GM12878 (cell line): ENCODE data around the gene ABI1. TPM values are rescaled to one million over a fixed set of nuclear protein-coding genes. Genes with fewer than 3 reads are reported as not detected.

Experiments
- BACH1 ChIP-seq: fragments of 450-650 bp; IDR thresholded peaks from 2 replicates; pipeline ENCODE4 v1.6.1; 2017; ENCODE audit warnings: mild to moderate bottlenecking, borderline replicate concordance
- CBX3 ChIP-seq: fragments of 200-600 bp; sonication (generic); IDR thresholded peaks from 2 replicates; pipeline ENCODE4 v1.6.1; 2016; ENCODE audit warnings: low read depth, borderline replicate concordance
- CTCF ChIP-seq, 3 experiments: IDR thresholded peaks in 2 of 3; conservative IDR thresholded peaks in 1 of 3; 2 replicates each; pipeline ENCODE4 v1.5.1; 2011; ENCODE audit warnings: low read depth in 3 of 3, low read length in 3 of 3, mild to moderate bottlenecking in 3 of 3, control low read depth in 2 of 3, moderate library complexity in 2 of 3, inconsistent platforms in 1 of 3, mixed read lengths in 1 of 3; ENCODE audit not compliant: control insufficient read depth in 2 of 3, insufficient read depth in 1 of 3; ENCODE audit errors: extremely low read depth in 1 of 3
- DPF2 ChIP-seq: fragments of 450-650 bp; IDR thresholded peaks from 2 replicates; pipeline ENCODE4 v1.6.1; 2017; ENCODE audit warnings: mild to moderate bottlenecking
- FOXM1 ChIP-seq: IDR thresholded peaks from 2 replicates; pipeline ENCODE4 v1.6.1; 2012; ENCODE audit warnings: low read depth, mild to moderate bottlenecking, inconsistent platforms, low read length, moderate library complexity
- HCFC1 ChIP-seq: fragments of 150-350 bp; IDR thresholded peaks from 2 replicates; pipeline ENCODE4 v1.6.1; 2014; ENCODE audit warnings: low read length
- MAX ChIP-seq: IDR thresholded peaks from 2 replicates; pipeline ENCODE4 v1.6.1; 2012; ENCODE audit warnings: low read depth, low read length, improper control_type of control experiment
- MLLT1 ChIP-seq: fragments of 450-650 bp; IDR thresholded peaks from 2 replicates; pipeline ENCODE4 v1.6.1; 2016; ENCODE audit warnings: mild to moderate bottlenecking
- NBN ChIP-seq: fragments of 450-650 bp; IDR thresholded peaks from 2 replicates; pipeline ENCODE4 v1.6.1; 2016
- NR2C1 ChIP-seq: fragments of 450-650 bp; IDR thresholded peaks from 2 replicates; pipeline ENCODE4 v1.6.1; 2017; ENCODE audit warnings: antibody characterized with exemption, mild to moderate bottlenecking, moderate library complexity
- POU2F2 ChIP-seq: IDR thresholded peaks from 3 replicates; pipeline ENCODE4 v1.6.1; 2011; ENCODE audit warnings: low read depth, mild to moderate bottlenecking, low read length, borderline replicate concordance
- RAD21 ChIP-seq: IDR thresholded peaks from 2 replicates; pipeline ENCODE4 v1.6.1; 2011; ENCODE audit warnings: mild to moderate bottlenecking, low read depth, low read length, moderate library complexity; ENCODE audit not compliant: insufficient read depth
- RAD51 ChIP-seq: fragments of 450-650 bp; IDR thresholded peaks from 2 replicates; pipeline ENCODE4 v1.6.1; 2016; ENCODE audit warnings: moderate library complexity, mild to moderate bottlenecking, inconsistent platforms
- RCOR1 ChIP-seq: conservative IDR thresholded peaks from 2 replicates; pipeline ENCODE4 v1.6.1; 2012; ENCODE audit warnings: low read depth, low read length, improper control_type of control experiment
- RUNX3 ChIP-seq: IDR thresholded peaks from 2 replicates; pipeline ENCODE4 v1.6.1; 2012; ENCODE audit warnings: low read length, inconsistent platforms
- SMAD5 ChIP-seq: IDR thresholded peaks from 2 replicates; pipeline ENCODE4 v1.6.1; 2016; ENCODE audit warnings: antibody characterized with exemption, low read depth
- SP1 ChIP-seq: IDR thresholded peaks from one replicate; pipeline ENCODE4 v1.6.1; 2011; ENCODE audit warnings: low read depth, low read length
- SREBF1 ChIP-seq: IDR thresholded peaks from 2 replicates; pipeline ENCODE4 v1.6.1; 2012; ENCODE audit warnings: mild to moderate bottlenecking, low read length
- TARDBP ChIP-seq: IDR thresholded peaks from 2 replicates; pipeline ENCODE4 v1.6.1; 2016; ENCODE audit warnings: borderline replicate concordance
- TBL1XR1 ChIP-seq: IDR thresholded peaks from 2 replicates; pipeline ENCODE4 v1.6.1; 2012; ENCODE audit warnings: low read depth, low read length, improper control_type of control experiment
- YBX1 ChIP-seq: fragments of 450-650 bp; IDR thresholded peaks from 2 replicates; pipeline ENCODE4 v1.6.1; 2016; ENCODE audit warnings: antibody characterized with exemption
- YY1 ChIP-seq: IDR thresholded peaks from 2 replicates; pipeline ENCODE4 v1.6.1; 2011; ENCODE audit warnings: low read depth, mild to moderate bottlenecking, low read length
- ZNF24 ChIP-seq: fragments of 450-650 bp; IDR thresholded peaks from 2 replicates; pipeline ENCODE4 v1.6.1; 2017; ENCODE audit warnings: antibody characterized with exemption, mild to moderate bottlenecking
- ZNF274 ChIP-seq: IDR thresholded peaks from one replicate; pipeline ENCODE4 v1.8.0; 2011; ENCODE audit not compliant: insufficient read length, insufficient read depth
- ZNF592 ChIP-seq: fragments of 450-650 bp; IDR thresholded peaks from 2 replicates; pipeline ENCODE4 v1.6.1; 2017; ENCODE audit warnings: mild to moderate bottlenecking, moderate library complexity
- ZNF622 ChIP-seq: fragments of 450-650 bp; IDR thresholded peaks from 2 replicates; pipeline ENCODE4 v1.6.1; 2017; ENCODE audit warnings: mild to moderate bottlenecking, inconsistent platforms
- ZSCAN29 ChIP-seq: fragments of 450-650 bp; IDR thresholded peaks from 2 replicates; pipeline ENCODE4 v1.6.1; 2017; ENCODE audit warnings: mild to moderate bottlenecking, moderate library complexity
- polyA plus RNA-seq, 11 experiments: library from polyadenylated mRNA; depleted of rRNA in 4 of 11; unstranded in 6 of 11; stranded (reverse) in 5 of 11; fragments of >200 nt; fragmentation: Nextera tagmentation in 4 of 11; fragmentation: Illumina TruSeq in 1 of 11; extraction: Ambion mirVana in 4 of 11; extraction: Trizol in 1 of 11; gene quantifications; 1 replicate in 1 of 11; 2 replicates in 10 of 11; pipeline versions ENCODE4 v1.2.1 to v1.2.3, GENCODE V29; 2011 to 2016; ENCODE audit warnings: inconsistent platforms in 2 of 11, missing spikeins in 2 of 11, low read depth in 1 of 11
- total RNA-seq, 4 experiments: library from RNA; depleted of rRNA in 3 of 4; stranded (reverse); fragments of >200 nt in 3 of 4; fragmentation: Illumina TruSeq in 1 of 4; extraction: Trizol in 1 of 4; gene quantifications; 2 replicates each; pipeline versions ENCODE4 v1.2.1 to v1.2.3, GENCODE V29; 2013 to 2021

Gene ABI1
- total and polyA plus RNA-seq, 10 of the 15 experiments (the other 5 are each of a cell fraction or from before 2014, with no cell fraction given): 31.2 to 73.2 (median 50.7) TPM

GRCh38 chr10:26890956-26891355 is 30.2 kb upstream of the ABI1 start (continued):
- TF ChIP-seq YY1 (peak; percentile 75; the same call in 1 of the 2 replicates), RAD21 (peak; percentile 87), MLLT1 (no peak), DPF2 (no peak), FOXM1 (no peak), ZNF24 (no peak), ZNF622 (no peak), TBL1XR1 (no peak), ZNF592 (no peak), SP1 (no peak), BACH1 (no peak), CTCF (IDR thresholded peaks at IDR 0.05 in 2 of 3, conservative IDR thresholded peaks at IDR 0.05 in 1 of 3; ENCODE audit: control insufficient read depth in 2 of 3, extremely low read depth in 1 of 3, insufficient read depth in 1 of 3, low read depth in 3 of 3, low read length in 3 of 3) (peak; percentile 55 to 71 (median 68)), YBX1 (no peak), NR2C1 (no peak), MAX (no peak), SMAD5 (no peak), HCFC1 (no peak), TARDBP (no peak), POU2F2 (no peak), NBN (peak; percentile 40; the same call in 1 of the 2 replicates), RCOR1 (no peak), SREBF1 (no peak), ZSCAN29 (no peak), RUNX3 (no peak), CBX3 (no peak), RAD51 (no peak), ZNF274 (no peak)
